Stimulated activated CD4-positive, alpha-beta T cell treated with anti-CD3 and anti-CD28 coated beads, Interleukin-2, amount 100 ng/mL, for 48 hours (primary cell): ENCODE measurements around the gene CLIC6.
"Not testable (repeated sequence)": the region's sequence is repeated elsewhere in the genome, so short reads cannot be mapped to it uniquely, and the experiment has no call there.

Source experiments
- DNase-seq, 2 donors: peaks; one replicate each; pipeline ENCODE4 v3.0.0-alpha.2; 2020

CLIC6 gene

DNA sequence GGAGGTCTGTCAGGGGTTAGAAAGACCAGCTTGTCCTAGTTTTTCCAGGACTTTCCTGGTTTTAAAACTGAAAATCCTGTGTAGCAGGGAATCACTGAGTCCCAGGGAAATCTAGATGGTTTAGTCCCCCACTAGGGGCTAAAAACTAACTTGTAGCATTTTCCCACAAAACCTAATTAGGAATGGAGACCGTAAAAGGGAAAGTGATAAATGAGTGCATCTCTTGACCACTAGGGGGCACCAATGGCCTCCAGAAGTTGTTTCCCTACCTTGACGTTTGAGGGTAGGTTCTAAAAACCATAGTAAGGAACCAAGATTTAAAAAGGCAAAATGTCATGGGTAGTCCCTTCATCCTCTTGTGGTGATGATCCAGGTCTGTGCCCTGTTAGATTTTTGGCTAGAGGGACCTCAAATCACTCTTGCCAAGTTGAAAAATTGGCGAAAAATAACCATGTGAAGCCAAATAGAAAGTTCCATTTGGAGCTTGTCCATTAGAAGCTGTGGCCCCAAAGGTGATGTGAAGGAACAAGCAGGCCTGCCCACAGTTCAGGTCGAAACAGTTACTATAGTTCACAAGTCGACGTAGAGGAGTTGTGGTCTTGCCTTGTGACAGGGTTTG lies 24.5 kb downstream of the CLIC6 start:
- DNase-seq: peak; percentile 41 to 48

DNA sequence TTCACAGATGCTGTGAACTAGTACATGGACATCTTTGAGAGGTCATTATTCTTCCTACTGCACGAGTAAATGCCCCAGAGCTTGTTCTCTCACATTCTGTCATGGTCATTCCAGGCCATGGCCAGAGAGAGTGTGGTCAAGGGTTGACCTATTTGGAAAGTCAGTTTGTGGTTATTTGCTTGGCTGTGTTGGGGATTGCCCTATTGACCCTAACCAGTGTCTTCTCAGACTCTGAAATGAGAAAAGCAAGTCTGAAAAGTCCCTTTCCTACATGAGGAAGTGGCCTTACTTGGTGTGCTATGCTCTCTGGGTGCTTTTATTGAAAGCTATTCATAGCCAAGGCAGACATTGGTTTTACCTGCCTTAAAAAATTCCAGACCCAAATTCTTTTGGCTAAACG lies 26.6 kb downstream of the CLIC6 start:
- no peak for DNase-seq

DNA sequence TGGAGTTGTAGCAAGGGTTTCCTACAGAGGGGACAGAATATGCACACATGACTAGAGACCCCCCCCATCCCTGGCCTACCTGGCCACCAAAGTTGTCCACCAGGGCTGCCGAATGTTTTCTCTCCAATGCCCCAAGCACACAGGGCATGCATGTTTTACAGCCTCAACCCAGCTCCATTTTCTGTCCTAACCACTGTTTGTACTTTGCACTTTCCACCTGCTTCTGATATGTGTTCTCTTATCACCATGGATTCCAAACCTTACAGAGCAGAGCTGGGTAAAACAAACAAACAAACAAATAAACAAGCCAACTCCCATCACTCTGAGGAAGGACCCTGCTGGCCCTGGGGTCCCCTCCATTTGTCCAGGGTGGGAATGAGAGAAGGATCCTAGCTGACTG lies 27.3 kb downstream of the CLIC6 start:
- DNase-seq: no peak

DNA sequence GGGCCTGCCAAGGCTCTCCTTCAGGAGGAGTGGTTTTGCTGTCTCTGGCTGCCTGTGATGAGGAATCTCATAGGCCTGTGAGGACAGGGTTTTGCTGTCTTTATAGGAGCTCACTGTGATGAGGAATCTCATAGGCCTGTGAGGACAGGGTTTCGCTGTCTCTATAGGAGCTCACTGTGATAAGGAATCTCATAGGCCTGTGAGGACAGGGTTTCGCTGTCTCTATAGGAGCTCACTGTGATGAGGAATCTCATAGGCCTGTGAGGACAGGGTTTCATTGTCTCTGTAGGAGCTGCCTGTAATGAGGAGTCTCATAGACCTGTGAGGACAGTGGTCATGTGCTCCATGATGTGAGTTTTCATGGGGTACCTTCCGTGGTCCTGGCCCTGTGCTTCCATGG lies 29.0 kb downstream of the CLIC6 start:
- DNase-seq: no peak

DNA sequence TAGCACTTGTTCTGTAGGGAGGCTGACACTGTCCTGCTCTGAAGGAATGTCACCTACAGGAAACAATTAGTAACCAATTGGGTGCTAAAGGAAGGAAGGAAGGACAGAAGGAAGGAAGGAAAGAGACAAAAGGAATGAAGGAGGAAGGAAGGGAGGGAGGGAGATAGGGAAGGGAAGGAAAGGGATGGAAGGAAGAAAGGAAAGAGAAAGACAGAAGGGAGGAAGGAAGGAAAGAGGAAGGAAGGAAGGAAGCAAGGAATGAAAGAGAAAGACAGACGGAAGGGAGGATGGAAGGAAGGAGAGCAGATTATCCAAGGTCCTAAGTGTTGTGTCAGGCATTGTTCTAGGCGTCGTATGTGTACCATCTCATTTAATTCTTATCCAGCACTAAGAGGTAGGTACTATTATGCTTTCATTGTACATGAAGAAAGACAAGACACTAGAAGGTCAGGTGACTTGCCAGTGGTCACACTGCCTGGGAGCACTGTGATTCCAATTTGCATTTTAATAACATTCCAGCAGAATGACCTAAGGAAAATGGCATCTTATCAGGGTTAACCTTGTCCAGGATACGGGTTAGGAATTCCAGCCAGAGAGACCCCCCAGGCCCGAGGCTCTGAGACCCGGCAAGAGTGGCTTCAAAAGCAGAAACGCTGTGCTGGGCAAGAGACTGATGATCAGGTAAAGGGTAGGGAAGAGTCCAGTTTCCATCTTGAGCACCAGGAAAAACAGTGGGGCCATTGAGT lies 29.6 kb downstream of the CLIC6 start:
- DNase-seq: no peak

DNA sequence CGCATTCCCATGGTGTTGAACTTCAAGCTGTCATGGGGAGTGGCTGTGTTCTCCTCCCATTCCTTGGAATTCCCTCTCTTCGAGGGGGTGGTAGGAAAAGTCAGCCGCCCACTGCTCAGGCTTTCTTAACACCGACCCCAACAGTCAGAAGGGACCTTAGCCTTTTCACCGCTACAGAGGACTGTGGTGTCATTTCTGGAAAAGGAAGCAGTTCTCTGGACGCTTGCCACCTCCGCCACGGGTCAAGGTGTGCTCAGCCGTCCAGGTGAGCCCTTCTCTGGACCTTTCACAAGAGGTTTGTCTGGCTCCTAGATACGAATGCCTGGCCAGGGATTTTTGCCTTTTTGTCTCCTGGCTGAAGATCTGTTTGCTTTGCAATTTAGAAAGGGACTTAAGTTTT lies 31.8 kb downstream of the CLIC6 start:
- no peak for DNase-seq

DNA sequence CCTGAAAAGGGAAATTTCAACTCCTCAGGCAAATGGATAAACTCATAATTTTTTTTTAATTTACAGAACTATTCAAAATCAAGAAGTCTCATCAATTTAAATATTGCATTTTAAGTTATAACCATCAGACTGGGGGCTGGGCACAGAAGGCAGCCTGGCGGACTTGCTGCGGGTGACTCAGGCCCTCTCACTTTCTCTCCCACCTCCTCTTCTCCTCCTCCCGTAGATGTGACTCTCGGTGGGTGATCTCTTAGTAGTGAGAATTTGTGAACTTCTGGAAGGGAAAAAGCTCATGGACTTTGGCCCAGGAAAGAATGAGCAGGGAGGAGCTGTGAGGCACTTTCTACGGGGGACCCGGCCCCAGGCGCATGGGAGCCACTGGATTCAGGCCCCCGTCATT lies 32.9 kb downstream of the CLIC6 start:
- DNase-seq: no peak

DNA sequence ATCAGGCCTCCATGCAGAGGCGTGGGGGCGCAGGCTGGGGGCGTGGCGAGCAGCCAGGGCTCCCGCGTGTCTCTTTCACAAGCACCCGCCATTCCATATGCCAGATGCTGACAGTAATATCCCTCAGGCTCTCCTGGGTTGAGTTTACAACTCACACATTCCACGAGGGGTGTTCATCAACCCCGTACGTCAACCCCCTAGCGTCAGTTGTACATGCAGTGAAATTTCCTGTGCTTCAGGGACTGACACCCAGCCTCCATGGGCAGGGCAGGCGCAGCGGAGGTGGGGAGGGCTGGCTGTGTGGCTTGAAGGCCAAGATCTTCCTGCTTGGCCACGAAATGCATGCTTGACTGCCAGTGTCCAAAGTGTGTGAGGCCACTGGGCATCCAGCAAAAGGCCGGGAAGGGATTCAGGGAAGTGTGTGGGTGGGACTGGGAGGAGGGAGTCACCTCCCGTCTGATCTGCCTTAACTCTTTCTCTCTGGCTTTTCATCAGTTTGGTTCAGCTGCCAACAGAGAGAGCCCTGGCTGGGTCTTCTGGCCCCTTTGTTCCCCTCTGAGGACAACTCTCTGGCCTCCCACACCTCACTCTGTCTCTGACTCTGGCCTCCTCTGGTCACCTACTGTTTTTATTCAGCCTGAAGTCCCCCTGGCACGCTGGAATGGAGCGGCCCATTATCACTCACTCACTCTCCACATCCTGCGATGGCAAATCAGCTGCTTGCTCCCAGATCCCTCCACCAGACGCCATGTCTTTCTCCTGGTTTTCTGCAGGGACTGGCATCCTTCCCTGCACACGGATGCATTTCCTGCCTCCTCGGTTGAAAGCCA lies 33.8 kb downstream of the CLIC6 start:
- no peak for DNase-seq

DNA sequence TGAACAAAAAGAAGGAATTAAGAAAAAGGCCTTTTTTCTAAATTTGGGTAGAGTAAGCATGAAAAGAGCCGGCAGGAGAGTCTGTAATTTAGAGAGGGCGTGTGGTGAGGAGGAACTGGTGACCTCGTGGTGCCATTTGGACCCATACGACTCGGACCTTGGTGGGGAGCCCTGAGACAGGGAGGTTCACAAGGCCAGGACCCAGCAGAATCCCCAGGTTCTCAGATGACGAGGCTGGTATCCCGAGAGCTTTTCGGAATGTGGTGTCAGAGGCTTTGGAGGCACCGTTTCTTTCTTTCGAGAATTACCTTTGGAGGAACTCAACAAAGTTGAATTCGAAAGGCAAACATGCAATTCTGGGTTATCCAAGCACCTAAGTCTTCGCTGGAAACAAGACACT lies 34.8 kb downstream of the CLIC6 start:
- no peak for DNase-seq

DNA sequence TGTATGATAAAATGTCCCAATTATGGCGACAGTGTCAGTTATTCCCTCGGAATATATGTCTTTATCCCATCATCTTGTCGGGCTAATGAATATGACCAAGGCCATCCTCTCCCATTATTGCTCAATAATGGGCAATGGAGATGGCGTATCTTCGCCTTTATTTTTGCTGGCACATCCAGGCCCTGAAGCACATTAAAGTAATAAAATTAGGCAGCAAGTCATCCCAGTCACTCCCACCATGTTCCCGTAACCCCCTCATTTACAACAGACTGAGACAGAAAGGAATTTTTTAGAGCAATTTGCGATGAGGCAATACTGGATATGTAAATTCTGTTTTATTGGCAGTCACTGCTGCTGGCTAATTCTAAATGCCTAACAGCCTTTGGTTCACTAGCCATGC lies 35.3 kb downstream of the CLIC6 start:
- no peak for DNase-seq

DNA sequence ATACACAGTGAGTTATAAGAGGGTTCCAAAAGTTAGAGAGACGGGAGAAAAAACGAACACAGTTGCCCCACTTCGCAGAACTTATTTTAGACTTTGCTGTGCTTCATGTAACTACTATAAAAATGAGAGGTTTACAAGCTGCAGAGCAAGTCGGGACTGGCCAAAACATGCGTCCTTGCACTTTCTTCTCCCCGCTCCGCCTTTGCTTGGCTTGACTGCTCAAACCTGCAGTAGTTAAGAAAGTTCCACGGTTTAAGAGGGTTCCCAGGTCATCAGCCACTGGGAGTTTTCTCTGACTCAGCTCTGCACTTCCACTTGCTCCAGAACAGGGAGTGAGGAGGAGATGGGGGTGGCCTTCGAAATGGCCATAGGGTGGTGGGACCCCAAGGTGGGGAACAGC lies 36.2 kb downstream of the CLIC6 start:
- DNase-seq: no peak

DNA sequence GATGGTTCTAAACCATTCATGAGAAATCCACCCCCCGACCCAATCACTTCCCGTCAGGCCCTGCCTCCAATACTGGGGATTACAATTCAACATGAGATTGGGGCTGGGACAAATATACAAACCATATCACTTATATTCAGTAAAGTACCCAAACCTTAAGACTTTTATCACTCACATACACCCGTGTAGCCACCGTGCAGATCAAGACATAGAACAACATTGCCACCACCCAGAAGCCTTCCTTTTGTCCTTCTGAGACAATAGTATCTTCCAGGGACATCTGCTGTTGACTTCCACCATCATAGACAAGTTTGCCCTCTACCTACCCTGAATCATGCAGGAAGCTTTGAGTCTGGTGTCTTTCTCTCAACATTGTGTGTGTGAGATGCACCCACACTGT lies 37.5 kb downstream of the CLIC6 start:
- no peak for DNase-seq

DNA sequence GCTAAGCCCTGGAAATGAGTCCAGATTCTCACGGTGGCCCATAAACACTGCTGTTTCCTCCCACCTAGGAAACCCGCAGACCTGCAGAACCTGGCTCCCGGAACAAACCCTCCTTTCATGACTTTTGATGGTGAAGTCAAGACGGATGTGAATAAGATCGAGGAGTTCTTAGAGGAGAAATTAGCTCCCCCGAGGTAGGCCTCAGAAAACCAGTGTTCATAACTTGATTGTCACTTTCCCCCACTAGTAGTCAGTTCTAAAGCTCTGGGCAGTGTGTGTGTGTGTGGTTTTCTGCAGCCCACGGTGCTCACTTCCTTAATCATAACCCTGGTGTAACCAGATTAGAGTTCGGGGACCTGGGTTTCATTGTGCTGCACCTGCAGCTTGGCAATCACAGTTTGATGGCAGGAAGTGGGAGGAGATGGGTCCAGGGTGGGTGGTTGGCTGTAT lies 39.1 kb downstream of the CLIC6 start:
- peak; percentile 34 for DNase-seq

DNA sequence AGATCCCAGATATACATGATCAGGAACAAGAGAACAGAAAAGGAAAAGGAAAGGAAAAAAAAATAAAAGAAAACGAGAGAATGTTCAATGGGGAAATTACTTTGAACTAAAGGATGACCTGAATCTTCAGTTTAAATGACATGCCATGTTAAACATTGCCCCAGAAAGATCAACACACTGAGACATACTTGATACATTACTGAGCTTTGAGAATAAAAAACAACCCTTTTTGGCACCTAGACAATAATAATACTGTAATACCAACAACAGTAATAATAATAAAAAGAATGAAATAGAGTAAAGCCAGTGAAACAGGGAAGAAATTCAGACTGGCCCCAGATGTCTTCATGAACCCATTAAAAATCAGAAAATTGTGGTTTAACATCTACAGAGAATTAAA lies 44.8 kb downstream of the CLIC6 start:
- DNase-seq: no peak

DNA sequence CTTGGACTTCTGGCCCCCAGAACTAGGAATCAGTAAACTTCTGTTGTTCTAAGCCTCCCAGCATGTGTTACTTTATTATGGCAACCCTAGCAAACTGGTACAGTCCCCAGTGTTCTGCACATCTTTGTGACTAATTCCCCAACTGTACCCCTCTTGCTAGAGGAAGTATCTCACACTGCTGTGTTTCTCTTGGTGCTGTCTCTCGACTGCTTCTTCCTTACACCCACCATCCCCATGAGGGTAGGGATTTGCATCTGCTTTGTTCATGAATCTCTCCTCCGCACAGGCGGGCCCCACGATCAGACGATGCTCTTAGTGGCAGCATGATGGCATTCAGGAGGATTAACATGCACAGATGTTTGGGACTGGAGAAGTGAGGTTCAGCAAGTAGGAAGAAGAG lies 46.7 kb downstream of the CLIC6 start:
- DNase-seq: no peak

DNA sequence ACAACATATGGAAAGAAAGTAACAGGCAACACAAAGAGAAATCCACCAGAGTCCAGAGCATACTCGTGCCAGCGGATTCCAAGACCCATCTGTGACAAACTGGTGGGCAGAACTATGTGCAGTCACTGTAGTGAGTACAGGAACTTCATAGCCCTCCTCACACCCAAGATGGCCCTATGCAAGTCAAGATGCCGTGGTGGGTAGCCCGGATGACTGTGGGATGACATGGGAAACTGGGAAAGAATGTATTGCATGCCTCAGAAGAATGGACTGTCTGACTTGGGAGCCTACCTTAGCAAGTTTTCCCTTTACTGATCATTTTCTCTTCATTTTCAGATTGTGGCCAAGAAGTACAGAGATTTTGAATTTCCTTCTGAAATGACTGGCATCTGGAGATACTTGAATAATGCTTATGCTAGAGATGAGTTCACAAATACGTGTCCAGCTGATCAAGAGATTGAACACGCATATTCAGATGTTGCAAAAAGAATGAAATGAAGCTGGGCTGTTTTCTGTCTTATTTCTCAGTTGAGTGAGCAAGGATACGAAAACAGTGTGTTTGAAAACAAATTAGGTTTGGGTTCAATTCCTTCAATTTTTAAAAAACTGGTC lies 47.3 kb downstream of the CLIC6 start:
- DNase-seq: no peak

DNA sequence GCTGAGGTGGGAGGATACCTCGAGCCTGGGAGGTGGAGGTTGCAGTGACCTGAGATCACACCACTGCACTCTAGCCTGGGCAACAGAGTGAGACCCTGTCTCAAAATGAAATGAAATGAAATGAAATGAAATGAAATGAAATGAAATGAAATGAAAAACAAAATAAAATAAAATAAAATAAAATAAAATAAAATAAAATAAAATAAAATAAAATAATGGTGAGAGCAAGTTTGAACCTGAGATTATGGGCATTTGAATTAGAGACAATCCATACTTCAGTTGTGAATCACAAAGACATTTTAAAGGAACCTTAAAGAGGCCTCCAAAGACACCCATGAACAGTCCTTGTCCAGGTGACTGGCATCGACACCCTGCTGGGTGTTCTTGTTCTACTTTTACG lies 49.7 kb downstream of the CLIC6 start:
- DNase-seq: not testable (repeated sequence)

DNA sequence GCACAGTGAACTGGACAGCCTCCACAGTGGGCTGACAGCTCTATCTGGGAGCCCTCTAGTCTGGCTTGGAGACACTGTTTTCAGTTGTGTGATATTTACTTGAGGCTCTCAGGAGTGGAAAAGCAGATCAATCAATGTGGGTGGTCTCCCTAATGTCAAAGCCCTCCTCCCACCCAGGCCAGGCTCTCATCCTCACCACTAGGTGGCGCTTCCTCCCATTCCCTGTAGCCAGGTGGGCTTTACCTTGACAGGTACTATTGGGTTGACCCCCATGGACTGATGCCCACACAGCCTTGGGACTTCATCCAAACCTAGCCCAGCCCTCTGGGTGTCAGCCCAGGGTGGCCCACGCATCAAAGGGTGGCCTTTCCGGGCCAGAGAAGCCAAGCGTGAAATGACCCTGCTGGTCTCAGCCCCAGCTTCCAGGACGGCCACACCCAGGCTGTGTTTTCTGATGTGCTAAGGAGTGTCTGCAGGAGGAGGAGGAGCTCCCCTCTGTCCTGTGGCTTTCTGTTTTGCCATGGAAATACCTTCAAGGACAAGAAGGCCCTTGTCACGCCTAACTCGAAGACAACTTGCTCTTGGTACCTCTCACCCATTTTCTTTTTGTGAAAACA lies 54.0 kb downstream of the CLIC6 start:
- peak; percentile 14 to 23 for DNase-seq

DNA sequence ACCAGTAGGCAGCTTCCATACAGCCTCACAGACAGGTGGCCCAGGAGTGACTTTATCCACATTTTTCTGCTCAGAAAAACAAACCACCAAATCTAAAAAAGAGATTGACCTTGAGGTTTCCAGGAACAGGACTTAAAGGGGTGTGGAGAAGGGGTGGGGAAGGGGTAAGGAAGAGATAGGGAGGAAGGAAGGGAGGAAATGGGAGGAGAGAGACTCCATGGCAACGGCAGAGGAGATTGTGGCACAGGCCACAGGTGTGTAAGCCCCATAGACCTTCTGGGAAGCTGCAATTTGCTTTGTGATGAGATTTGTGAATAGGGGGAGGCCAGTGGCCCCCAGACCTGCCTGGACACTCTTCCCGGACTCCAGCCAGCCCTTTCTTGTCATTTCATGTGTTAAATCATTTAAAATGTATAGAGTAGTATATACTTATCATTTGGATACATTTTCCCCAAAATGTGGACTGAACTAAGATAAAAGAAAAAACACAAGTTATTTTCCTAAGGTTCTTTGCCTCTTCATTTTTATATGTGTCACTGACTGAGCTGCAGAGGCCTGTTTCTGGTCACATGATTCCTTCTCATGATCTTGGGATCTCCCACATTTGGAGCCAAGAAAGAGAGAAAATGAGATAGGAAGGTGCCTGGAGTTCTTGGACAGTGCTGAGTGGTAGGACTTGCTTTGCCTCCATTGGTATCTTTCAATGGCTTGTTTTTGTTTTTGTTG lies 55.5 kb downstream of the CLIC6 start:
- no peak for DNase-seq

DNA sequence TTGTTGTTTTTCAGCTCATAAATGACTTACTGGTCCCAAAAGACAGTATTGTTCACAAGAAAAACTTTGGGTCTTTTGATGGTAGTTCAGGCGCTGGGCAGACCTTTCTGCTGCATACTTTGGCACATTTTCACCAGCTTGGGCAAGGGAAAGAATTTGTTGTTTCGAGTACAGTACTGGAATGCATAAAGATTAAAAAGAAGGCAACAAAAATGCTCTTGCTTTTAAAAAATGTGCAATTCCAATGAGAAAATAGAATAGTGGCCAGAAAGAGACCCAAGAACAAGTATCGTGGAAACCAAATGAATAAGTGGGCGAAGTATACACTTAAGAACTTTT lies 56.0 kb downstream of the CLIC6 start:
- no peak for DNase-seq

DNA sequence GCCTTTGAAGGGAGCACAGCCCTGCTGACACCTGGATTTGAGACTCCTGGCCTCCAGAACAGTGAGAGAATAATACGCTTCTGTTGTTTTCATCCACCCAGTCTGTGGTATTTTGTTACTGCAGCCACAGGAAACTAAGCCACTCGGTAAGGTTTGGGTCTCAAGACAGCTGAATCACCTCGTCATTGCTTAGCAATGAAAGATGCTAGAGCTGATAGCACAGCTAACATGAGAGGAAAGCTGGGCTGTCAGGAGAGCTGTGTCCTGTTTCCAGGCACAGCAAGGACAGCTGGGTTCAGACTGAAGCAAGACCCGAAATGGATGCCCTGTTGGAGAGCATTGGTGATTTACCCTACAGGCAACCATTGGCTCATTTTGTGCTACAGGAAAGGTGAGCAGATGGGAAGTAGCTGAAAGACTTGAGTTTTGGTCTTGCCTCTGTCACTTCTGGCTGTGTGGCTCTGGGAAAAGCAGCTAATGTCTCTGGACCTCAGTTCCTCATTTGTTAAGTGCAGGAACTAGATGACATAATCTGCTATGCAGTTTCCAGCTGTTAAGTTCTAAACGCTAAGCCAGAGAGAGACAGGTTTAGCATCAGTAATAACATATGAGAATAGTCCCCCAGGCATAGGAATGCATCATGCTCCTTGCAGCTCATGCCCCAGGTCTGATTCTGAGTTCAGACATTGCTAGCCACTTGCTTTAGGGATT lies 58.0 kb downstream of the CLIC6 start:
- DNase-seq: no peak

DNA sequence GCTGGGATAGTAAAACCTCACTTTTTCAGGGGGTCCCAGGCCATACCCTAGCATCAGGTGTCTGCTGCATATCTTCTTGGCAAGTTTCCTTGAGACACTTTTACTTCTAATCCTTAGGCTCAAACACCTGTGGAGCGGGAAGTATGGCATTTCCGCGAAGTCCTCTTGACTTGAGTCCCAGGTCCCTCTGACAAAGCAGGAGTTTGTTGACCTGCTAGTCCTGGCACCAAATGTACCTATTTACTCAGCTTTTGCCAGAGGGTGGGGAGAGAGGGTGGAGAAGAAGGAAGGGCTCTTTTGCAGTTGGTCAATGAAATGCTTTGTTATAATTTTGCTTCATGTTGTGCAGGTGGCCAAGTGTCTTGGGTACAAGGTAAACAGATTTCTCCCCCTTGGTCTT lies 59.7 kb downstream of the CLIC6 start:
- DNase-seq: no peak
